HEK293 (cell line): ENCODE measurements around the gene ADM2.

Experiments used
- KLF16 ChIP-seq: fragments of 450-650 bp; formaldehyde crosslinking; IDR thresholded peaks from 2 replicates; pipeline ENCODE4 v1.5.1; 2017; ENCODE audit warnings: missing biosample characterization, missing genetic modification characterization
- YY1 ChIP-seq: fragments of 450-650 bp; formaldehyde crosslinking; IDR thresholded peaks from 2 replicates; pipeline ENCODE4 v1.5.1; 2018; ENCODE audit warnings: missing biosample characterization, missing genetic modification characterization
- ZNF274 ChIP-seq, 2 experiments: fragments of 200-500 bp in 1 of 2; fragments of 450-650 bp in 1 of 2; sonication (Bioruptor generic) in 1 of 2; formaldehyde crosslinking in 1 of 2; IDR thresholded peaks; 2 replicates each; pipeline versions ENCODE4 v1.5.1 to v1.6.1; 2014 to 2016; ENCODE audit warnings: borderline replicate concordance in 1 of 2, inconsistent platforms in 1 of 2, low read length in 1 of 2, missing biosample characterization in 1 of 2, missing genetic modification characterization in 1 of 2
- ZNF391 ChIP-seq: fragments of 450-650 bp; formaldehyde crosslinking; IDR thresholded peaks from 2 replicates; pipeline ENCODE4 v1.5.1; 2016; ENCODE audit warnings: low read depth, missing biosample characterization, missing genetic modification characterization, borderline replicate concordance

DNA sequence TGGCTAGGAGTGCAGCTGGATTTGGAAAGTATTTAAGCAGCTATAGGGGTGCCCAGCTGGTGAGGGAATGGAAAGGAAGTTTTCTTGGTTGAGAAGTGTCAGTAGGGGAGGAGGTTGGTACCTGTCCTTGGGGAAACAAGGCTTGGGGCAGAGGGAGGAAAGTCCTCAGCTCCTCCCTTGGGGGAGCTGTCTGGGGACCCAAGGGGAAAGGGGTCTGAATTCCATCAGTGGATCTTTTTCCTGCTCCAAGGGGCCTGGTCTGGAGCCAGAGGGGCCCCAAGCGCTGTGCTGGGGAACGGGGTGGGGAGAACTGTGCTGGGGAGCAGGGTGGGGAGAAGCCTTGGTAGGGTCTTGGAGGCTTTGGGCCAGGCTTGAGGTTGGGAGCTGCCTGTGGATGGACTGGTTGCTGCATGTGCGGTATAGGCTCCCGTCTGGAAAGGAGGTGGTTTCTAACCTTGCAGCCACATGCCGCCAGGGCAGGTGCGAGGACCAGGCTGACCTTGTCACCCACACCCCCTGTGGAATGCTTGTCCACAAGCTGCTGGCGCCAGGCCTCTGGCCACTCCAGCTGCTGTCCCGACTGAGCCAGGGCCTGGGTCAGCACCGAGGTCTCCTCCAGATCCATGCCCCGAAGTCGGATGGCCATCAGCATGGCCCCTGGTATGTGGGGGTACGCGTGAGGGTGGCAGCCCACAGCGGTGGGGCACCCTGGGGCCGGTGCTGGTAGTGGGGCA lies 47.5 kb downstream of the ADM2 start:
- TF ChIP-seq YY1 (no peak), ZNF274 (IDR thresholded peaks at IDR 0.05; ENCODE audit: low read length) (no peak), ZNF274 (tag by site-specific recombination; IDR thresholded peaks at IDR 0.05; ENCODE audit: borderline replicate concordance) (no peak), ZNF391 (tag by site-specific recombination) (no peak), KLF16 (tag by site-specific recombination) (no peak)
